GM12873 (cell line): ENCODE measurements around the gene TSHZ1.

Experiments used
- TF ChIP-seq, protein P1 (sequence below): IDR thresholded peaks from 2 replicates; pipeline ENCODE4 v1.5.1; 2012; ENCODE audit warnings: low read depth, mild to moderate bottlenecking, moderate library complexity, low read length, control low read depth; ENCODE audit not compliant: insufficient read depth; ENCODE audit errors: missing control alignments

Gene TSHZ1, protein sequence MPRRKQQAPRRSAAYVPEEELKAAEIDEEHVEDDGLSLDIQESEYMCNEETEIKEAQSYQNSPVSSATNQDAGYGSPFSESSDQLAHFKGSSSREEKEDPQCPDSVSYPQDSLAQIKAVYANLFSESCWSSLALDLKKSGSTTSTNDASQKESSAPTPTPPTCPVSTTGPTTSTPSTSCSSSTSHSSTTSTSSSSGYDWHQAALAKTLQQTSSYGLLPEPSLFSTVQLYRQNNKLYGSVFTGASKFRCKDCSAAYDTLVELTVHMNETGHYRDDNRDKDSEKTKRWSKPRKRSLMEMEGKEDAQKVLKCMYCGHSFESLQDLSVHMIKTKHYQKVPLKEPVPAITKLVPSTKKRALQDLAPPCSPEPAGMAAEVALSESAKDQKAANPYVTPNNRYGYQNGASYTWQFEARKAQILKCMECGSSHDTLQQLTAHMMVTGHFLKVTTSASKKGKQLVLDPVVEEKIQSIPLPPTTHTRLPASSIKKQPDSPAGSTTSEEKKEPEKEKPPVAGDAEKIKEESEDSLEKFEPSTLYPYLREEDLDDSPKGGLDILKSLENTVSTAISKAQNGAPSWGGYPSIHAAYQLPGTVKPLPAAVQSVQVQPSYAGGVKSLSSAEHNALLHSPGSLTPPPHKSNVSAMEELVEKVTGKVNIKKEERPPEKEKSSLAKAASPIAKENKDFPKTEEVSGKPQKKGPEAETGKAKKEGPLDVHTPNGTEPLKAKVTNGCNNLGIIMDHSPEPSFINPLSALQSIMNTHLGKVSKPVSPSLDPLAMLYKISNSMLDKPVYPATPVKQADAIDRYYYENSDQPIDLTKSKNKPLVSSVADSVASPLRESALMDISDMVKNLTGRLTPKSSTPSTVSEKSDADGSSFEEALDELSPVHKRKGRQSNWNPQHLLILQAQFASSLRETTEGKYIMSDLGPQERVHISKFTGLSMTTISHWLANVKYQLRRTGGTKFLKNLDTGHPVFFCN (N-terminal part only)

DNA sequence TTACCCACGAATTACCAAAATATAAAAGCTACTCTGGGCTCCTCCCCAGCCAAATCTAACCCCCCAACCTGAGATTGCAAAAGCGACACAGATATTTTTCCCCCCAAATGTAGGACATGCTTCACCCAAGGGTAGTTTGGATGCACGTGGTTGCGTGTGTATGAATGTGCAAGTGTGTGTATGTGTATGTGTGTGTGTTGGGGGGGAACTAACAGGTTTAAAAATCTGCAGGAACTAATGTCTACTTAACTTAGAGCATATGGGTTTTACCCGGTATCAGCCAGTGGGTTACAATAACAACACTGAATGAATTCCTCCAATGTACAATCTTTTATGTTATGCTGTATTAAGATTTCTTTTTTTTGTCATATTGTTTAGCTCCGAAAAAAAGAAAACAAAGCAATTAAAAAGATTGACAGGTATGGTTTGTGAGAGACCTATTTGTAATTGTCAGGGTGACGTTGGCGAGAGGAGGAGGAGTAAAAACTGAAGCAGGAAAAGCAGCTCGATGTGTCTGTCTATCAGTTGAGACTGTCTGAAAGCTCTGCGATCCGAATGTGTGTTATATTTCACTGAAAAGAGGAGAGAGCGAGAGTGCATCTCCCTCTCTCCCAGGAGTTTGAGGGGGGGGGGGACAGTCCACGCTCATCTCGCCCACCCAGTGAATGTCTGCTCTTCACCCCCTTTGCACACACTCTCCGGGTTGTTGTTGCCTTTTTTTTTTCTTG is at the start of gene TSHZ1:
Gene TSHZ1 (plus strand): TSS at position 524 of the 728 bp plus-strand sequence. CDS start 1,080 bp downstream, outside the sequence.
- TF ChIP-seq, protein P1, sequence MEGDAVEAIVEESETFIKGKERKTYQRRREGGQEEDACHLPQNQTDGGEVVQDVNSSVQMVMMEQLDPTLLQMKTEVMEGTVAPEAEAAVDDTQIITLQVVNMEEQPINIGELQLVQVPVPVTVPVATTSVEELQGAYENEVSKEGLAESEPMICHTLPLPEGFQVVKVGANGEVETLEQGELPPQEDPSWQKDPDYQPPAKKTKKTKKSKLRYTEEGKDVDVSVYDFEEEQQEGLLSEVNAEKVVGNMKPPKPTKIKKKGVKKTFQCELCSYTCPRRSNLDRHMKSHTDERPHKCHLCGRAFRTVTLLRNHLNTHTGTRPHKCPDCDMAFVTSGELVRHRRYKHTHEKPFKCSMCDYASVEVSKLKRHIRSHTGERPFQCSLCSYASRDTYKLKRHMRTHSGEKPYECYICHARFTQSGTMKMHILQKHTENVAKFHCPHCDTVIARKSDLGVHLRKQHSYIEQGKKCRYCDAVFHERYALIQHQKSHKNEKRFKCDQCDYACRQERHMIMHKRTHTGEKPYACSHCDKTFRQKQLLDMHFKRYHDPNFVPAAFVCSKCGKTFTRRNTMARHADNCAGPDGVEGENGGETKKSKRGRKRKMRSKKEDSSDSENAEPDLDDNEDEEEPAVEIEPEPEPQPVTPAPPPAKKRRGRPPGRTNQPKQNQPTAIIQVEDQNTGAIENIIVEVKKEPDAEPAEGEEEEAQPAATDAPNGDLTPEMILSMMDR, result no peak

- TF ChIP-seq, protein P1, result no peak
Measured at GRCh38 chr18:75161256-75162028, 49.2 kb upstream of the TSHZ1 start.

DNA sequence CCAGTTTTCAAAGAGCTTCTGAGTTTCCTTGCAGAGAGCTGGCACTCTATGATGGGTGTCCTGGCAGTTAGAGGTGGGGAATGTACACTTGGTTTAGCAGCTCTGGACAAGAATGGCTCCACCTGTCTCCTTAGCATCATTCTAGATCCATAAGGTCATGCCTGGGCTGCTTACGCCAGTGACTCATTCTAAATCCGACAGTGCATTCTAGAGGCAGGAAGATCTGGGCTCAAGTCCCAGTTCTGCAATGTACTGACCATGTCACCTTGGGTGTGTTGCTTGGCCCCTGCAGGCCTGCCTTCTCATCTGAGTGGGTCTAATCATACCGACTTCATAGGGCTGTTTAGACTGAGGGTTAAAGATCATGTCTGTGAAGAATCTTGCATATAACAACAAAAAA is 48.1 kb upstream of the TSHZ1 start:
- TF ChIP-seq, protein P1, result no peak

DNA sequence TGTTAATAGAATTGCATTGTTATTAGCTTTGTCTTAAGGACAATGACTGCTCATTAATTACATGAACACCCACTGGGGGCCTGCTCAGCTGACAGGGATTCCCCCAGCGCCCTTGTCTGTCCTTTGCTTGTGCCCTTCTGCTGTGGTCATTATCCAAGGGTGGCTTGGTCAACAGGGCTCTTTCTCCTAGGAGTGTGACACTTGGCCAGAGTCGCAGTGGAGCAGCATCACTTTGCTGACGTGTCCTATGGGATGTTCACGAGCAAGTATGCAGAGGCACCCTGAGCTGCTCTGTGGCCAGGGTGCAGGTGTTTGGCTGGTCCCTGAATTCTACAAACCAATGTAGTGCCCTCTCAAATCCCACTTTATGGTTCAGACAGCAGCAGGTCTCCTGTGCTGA is 47.6 kb upstream of the TSHZ1 start:
- TF ChIP-seq, protein P1, result no peak

GRCh38 chr18:75163736-75164135 is 46.9 kb upstream of the TSHZ1 start:
- TF ChIP-seq, protein P1, result no peak

DNA sequence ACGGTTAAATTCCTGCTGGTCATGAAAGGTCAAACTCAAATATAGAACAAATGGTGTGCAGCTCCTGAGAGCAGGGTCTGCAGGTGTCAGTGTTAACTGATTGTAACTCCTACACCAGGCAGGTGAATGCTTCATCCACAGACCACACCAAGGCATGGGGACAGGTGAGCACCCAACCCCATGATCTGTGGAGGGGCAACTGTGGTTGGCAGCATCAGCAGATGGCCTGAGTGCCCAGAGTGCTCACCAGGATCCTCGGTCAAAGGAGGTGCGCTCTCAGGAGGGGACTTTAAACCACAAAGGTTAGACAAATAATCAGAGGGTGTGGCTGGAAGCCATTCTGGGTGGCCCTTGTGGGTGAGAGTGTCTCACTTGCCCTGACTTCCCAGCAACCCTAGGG is 46.1 kb upstream of the TSHZ1 start:
- TF ChIP-seq, protein P1, result no peak
